K562 (cell line): ENCODE results near the gene EFHC2. TPM values are rescaled to one million over a fixed set of nuclear protein-coding genes. Genes with fewer than 3 reads are reported as not detected.
A peak's percentile ranks its signal among the peaks of the same experiment; 100 is the strongest.

ENCODE experiments used
- ATAC-seq: fragments of 200-7000 bp; cut with Tn5 transposase; 3 replicates; pipeline ENCODE4 v1.9.1; 2020; ENCODE audit warnings: moderate library complexity
- BruUV-seq: library from RNA; stranded (reverse); fragments of 400-500 nt; replicated peaks from 2 replicates; lab custom pipeline; 2021; lab: Mats Ljungman, UMichigan
- CTCF ChIA-PET: fragments of 300-600 bp; formaldehyde crosslinking; extraction: SDS; loops from one replicate; lab custom pipeline; 2021; ENCODE audit warnings: low intra/inter-chr PET ratio; lab: Yijun Ruan, JAX
- POLR2A ChIA-PET: fragments of 300-600, 350-650 bp; sonication (Branson Sonifier 250); formaldehyde crosslinking; extraction: SDS; loops from one replicate; lab custom pipeline; 2021; ENCODE audit warnings: antibody characterized with exemption, inconsistent platforms; lab: Yijun Ruan, JAX
- DNase-seq, 4 experiments: peaks; one replicate each; pipeline versions ENCODE4 v3.0.0 to v3.0.0-alpha.2; 2011 to 2018; ENCODE audit warnings: low spot score in 3 of 4, mixed read lengths in 3 of 4; ENCODE audit errors: extremely low read depth in 1 of 4
- FAIRE-seq: peaks from 2 replicates; lab custom pipeline; 2011; peaks lifted over from hg19 to GRCh38; lab: Jason Lieb, UNC
- H2AFZ ChIP-seq: 2 replicates; pipeline ENCODE4 v1.6.0; 2011; ENCODE audit warnings: low read depth, low read length, control low read depth, inconsistent platforms
- H3K27ac ChIP-seq: fragments of 200-600 bp; 3 replicates; pipeline ENCODE4 v1.8.0; 2011; ENCODE audit warnings: low read depth, mild to moderate bottlenecking, control low read depth, inconsistent platforms, low read length, moderate library complexity, mixed read lengths; ENCODE audit errors: extremely low read depth
- H3K27me3 ChIP-seq, 2 experiments: fragments of 300-600 bp in 1 of 2; 2 replicates in 1 of 2; 3 replicates in 1 of 2; pipeline versions ENCODE4 v1.6.0 to v1.8.0; 2011; ENCODE audit warnings: inconsistent platforms in 2 of 2, low read length in 2 of 2, mild to moderate bottlenecking in 1 of 2, mixed read lengths in 1 of 2, moderate library complexity in 1 of 2; ENCODE audit not compliant: control insufficient read depth in 2 of 2, insufficient read depth in 2 of 2
- H3K36me3 ChIP-seq: fragments of 300-600 bp; 3 replicates; pipeline ENCODE4 v1.8.0; 2011; ENCODE audit warnings: mild to moderate bottlenecking, low read length, inconsistent platforms; ENCODE audit not compliant: control insufficient read depth, insufficient read depth
- H3K4me1 ChIP-seq, 2 experiments: fragments of 200-600 bp in 1 of 2; replicated peaks in 1 of 2; 2 replicates in 1 of 2; 3 replicates in 1 of 2; pipeline versions ENCODE4 v1.5.1 to v1.8.0; 2011; ENCODE audit warnings: inconsistent platforms in 2 of 2, low read length in 2 of 2, mild to moderate bottlenecking in 1 of 2, mixed read lengths in 1 of 2, moderate library complexity in 1 of 2; ENCODE audit not compliant: control insufficient read depth in 2 of 2, insufficient read depth in 2 of 2
- H3K4me2 ChIP-seq: 2 replicates; pipeline ENCODE4 v1.6.1; 2011; ENCODE audit warnings: low read length, control low read depth, inconsistent platforms, mixed read lengths; ENCODE audit not compliant: insufficient read depth
- H3K4me3 ChIP-seq: fragments of 200-600 bp; sonication (generic), shearing (Covaris generic); 2 replicates; pipeline ENCODE4 v1.5.1; 2016; ENCODE audit warnings: control low read depth, inconsistent platforms
- H3K79me2 ChIP-seq: fragments of 200-600 bp; 3 replicates; pipeline ENCODE4 v1.8.0; 2011; ENCODE audit warnings: low read length, inconsistent platforms; ENCODE audit not compliant: control insufficient read depth, insufficient read depth
- H3K9ac ChIP-seq, 2 experiments: 2 replicates each; pipeline versions ENCODE4 v1.6.0 to v1.6.1; 2011; ENCODE audit warnings: low read depth in 2 of 2, low read length in 2 of 2, control low read depth in 1 of 2, inconsistent platforms in 1 of 2, mild to moderate bottlenecking in 1 of 2, mixed read lengths in 1 of 2; ENCODE audit not compliant: insufficient read depth in 1 of 2
- H3K9me1 ChIP-seq: one replicate; pipeline ENCODE4 v1.6.0; 2011; ENCODE audit warnings: inconsistent platforms, mild to moderate bottlenecking, low read length, moderate library complexity; ENCODE audit not compliant: control insufficient read depth, insufficient read depth
- H3K9me3 ChIP-seq: replicated peaks from 2 replicates; pipeline ENCODE4 v1.5.1; 2011; ENCODE audit warnings: low read depth, low read length, inconsistent platforms; ENCODE audit not compliant: control insufficient read depth, insufficient read depth
- H4K20me1 ChIP-seq: replicated peaks from 2 replicates; pipeline ENCODE4 v1.6.1; 2011; ENCODE audit warnings: low read length, inconsistent platforms, mixed read lengths; ENCODE audit not compliant: control insufficient read depth, insufficient read depth
- CBFA2T2 ChIP-seq: fragments of 450-650 bp; conservative IDR thresholded peaks from 2 replicates; pipeline ENCODE4 v1.6.1; 2017; ENCODE audit warnings: mild to moderate bottlenecking
- CREB5 ChIP-seq: fragments of 250-450 bp; sonication (Bioruptor Pico); IDR thresholded peaks from 2 replicates; pipeline ENCODE4 v1.5.0; 2020; ENCODE audit warnings: mild to moderate bottlenecking
- HBP1 ChIP-seq: fragments of 450-650 bp; formaldehyde crosslinking; IDR thresholded peaks from 2 replicates; pipeline ENCODE4 v1.4.0; 2022; ENCODE audit warnings: missing genetic modification characterization
- KLF1 ChIP-seq: fragments of 450-650 bp; IDR thresholded peaks from 2 replicates; pipeline ENCODE4 v1.6.1; 2016; ENCODE audit warnings: missing genetic modification characterization, missing compliant biosample characterization
- KLF10 ChIP-seq: fragments of 250-450 bp; sonication (Bioruptor Pico); IDR thresholded peaks from 2 replicates; pipeline ENCODE4 v1.6.1; 2021; ENCODE audit warnings: matching md5 sums
- L3MBTL2 ChIP-seq: fragments of 450-650 bp; IDR thresholded peaks from 2 replicates; pipeline ENCODE4 v1.6.1; 2016; ENCODE audit warnings: mild to moderate bottlenecking, moderate library complexity
- MEIS2 ChIP-seq: fragments of 450-650 bp; IDR thresholded peaks from 2 replicates; pipeline ENCODE4 v1.6.1; 2014; ENCODE audit warnings: mild to moderate bottlenecking; ENCODE audit not compliant: partially characterized antibody
- MYBL2 ChIP-seq, 2 experiments: fragments of 450-650 bp in 1 of 2; sonication (generic) in 1 of 2; formaldehyde crosslinking in 1 of 2; IDR thresholded peaks; 2 replicates each; pipeline versions ENCODE4 v1.6.1 to v1.8.1; 2017 to 2022; ENCODE audit warnings: borderline replicate concordance in 1 of 2, inconsistent platforms in 1 of 2, low read depth in 1 of 2, mild to moderate bottlenecking in 1 of 2, missing genetic modification reagents in 1 of 2, moderate library complexity in 1 of 2
- NFXL1 ChIP-seq: fragments of 450-650 bp; formaldehyde crosslinking; IDR thresholded peaks from 2 replicates; pipeline ENCODE4 v1.4.0; 2021; ENCODE audit warnings: mild to moderate bottlenecking
- PKNOX1 ChIP-seq: fragments of 450-650 bp; IDR thresholded peaks from 2 replicates; pipeline ENCODE4 v1.6.1; 2016
- TARDBP ChIP-seq: fragments of 450-650 bp; IDR thresholded peaks from 2 replicates; pipeline ENCODE4 v1.6.1; 2016
- TFE3 ChIP-seq: fragments of 450-650 bp; formaldehyde crosslinking; IDR thresholded peaks from 2 replicates; pipeline ENCODE4 v1.4.0; 2020; ENCODE audit warnings: mild to moderate bottlenecking, mixed read lengths
- ZHX1 ChIP-seq: fragments of 150-350 bp; conservative IDR thresholded peaks from 2 replicates; pipeline ENCODE4 v1.6.1; 2014; ENCODE audit warnings: low read length
- WGBS: fragments of 100-300 bp; shearing (Covaris generic); methylation state at CpG from one replicate; pipeline ENCODE4 v1.1.6; 2016; ENCODE audit warnings: low coverage, mixed read lengths; ENCODE audit not compliant: insufficient coverage; ENCODE audit errors: missing lambda C conversion rate; 5-methylcytosine and 5-hydroxymethylcytosine counted together
- in situ Hi-C: fragments of 300-500 bp; cut with MboI; formaldehyde crosslinking; loops from 4 replicates; pipeline ENCODE4 v1.15.0; 2018; ENCODE audit warnings: inconsistent platforms, mixed read lengths
- intact Hi-C: fragments of 100-400 bp; cut with micrococcal nuclease; formaldehyde crosslinking; loops from 2 replicates; pipeline ENCODE4 v1.14.2; 2022
- polyA plus RNA-seq, 8 experiments: library from polyadenylated mRNA; depleted of rRNA in 4 of 8; stranded (reverse) in 5 of 8; unstranded in 3 of 8; fragments of >200 nt; fragmentation: Nextera tagmentation in 2 of 8; fragmentation: Illumina TruSeq in 1 of 8; extraction: Ambion mirVana in 2 of 8; extraction: Trizol in 1 of 8; gene quantifications; 2 replicates each; pipeline versions ENCODE4 v1.2.1 to v1.2.3, GENCODE V29; 2011 to 2014; ENCODE audit warnings: inconsistent platforms in 1 of 8, missing spikeins in 1 of 8
- total RNA-seq, 7 experiments: library from RNA; depleted of rRNA in 6 of 7; stranded (reverse); fragments of >200 nt in 6 of 7; fragmentation: Illumina TruSeq in 2 of 7; extraction: Trizol in 2 of 7; gene quantifications; 2 replicates each; pipeline versions ENCODE4 v1.2.1 to v1.2.3, GENCODE V29; 2011 to 2021; ENCODE audit warnings: low replicate concordance in 1 of 7

Gene EFHC2
- total and polyA plus RNA-seq, 9 of the 15 experiments (the other 6 are each of a cell fraction or from before 2014, with no cell fraction given) = 1.3 to 8.1 (median 3.0) TPM

- ChIA-PET CTCF (no interaction called here), POLR2A (no interaction called here)
- ATAC-seq (peak; percentile 52), DNase-seq (peak in 1 of 4 experiments; percentile 64), FAIRE-seq (no peak)
- 3% methylated on average over 5 of the region's 5 CpGs for WGBS
- BruUV-seq = no TSS peak
- no peaks in the 10 kb centered on the region for H4K20me1 ChIP-seq
- peak overlapping the region; percentile 44 for H2AFZ ChIP-seq
- no peaks in the 10 kb centered on the region; the same call in 1 of the 2 replicates for H3K9me3 ChIP-seq
- H3K4me3 ChIP-seq = no peak overlapping the region; the same call in 1 of the 2 replicates
- peak overlapping the region in 1 of 2 experiments; percentile 58; a peak in 2 of 4 replicates for H3K9ac ChIP-seq
- no peaks in the 10 kb centered on the region for H3K79me2 ChIP-seq
- no peaks in the 10 kb centered on the region for H3K9me1 ChIP-seq
- no peaks in the 10 kb centered on the region for H3K36me3 ChIP-seq
- peak overlapping the region; percentile 44 for H3K4me2 ChIP-seq
- intact Hi-C loops = loop anchor here (2.0 to 5.0 kb wide), 2 partner anchors 30 to 63 kb away; no protein-coding TSS in a partner anchor
- peak overlapping the region; percentile 87 for H3K27ac ChIP-seq
- in situ Hi-C loops = no loop called here
- no peaks in the 10 kb centered on the region for H3K27me3 ChIP-seq
- peaks cover 0 to 18% of the 10 kb centered on the region in 2 experiments; a peak in 3 of 5 replicates for H3K4me1 ChIP-seq
- TF ChIP-seq MYBL2 (IDR thresholded peaks at IDR 0.05; ENCODE audit: low read depth) (peak; percentile 40; the same call in 1 of the 2 replicates), MYBL2 (CRISPR knock-in tag; IDR thresholded peaks at IDR 0.05; ENCODE audit: borderline replicate concordance) (no peak), MEIS2 (peak; percentile 84), PKNOX1 (peak; percentile 27; the same call in 1 of the 2 replicates), CREB5 (CRISPR knock-in tag) (no peak), TARDBP (no peak), ZHX1 (no peak), KLF1 (tag) (no peak), TFE3 (CRISPR knock-in tag) (no peak), HBP1 (CRISPR knock-in tag) (no peak), NFXL1 (CRISPR knock-in tag) (no peak), L3MBTL2 (peak; percentile 55; the same call in 1 of the 2 replicates), CBFA2T2 (0 out of 2 replicates have a peak, but pooled peaks have one; percentile 15), KLF10 (no peak)
These were observed 28.7 kb downstream of the EFHC2 start for GRCh38 chrX:44314808-44315207.
